AG09309 (cell line): ENCODE measurements around the gene ARHGAP27.

Experiments used
- DNase-seq: peaks from one replicate; pipeline ENCODE4 v3.0.0-alpha.2; 2010; ENCODE audit warnings: low read depth
- H3K4me3 ChIP-seq: 2 replicates; pipeline ENCODE4 v1.5.1; 2011; ENCODE audit warnings: mild to moderate bottlenecking, low read depth, low read length, moderate library complexity; ENCODE audit not compliant: control insufficient read depth
- CTCF ChIP-seq: IDR thresholded peaks from 2 replicates; pipeline ENCODE4 v1.5.1; 2011; ENCODE audit warnings: mild to moderate bottlenecking, low read depth, low read length, inconsistent platforms; ENCODE audit not compliant: insufficient read depth, control insufficient read depth; ENCODE audit errors: missing control alignments

Gene ARHGAP27

GRCh38 chr17:45425125-45425983, 7.3 kb downstream of the ARHGAP27 start:
- DNase-seq = peak; percentile 10
- H3K4me3 ChIP-seq = no peak overlapping the region
- peak; percentile 54 for TF ChIP-seq CTCF

GRCh38 chr17:45424769-45425124, 7.9 kb downstream of the ARHGAP27 start:
- H3K4me3 ChIP-seq = no peak overlapping the region
- DNase-seq = no peak

GRCh38 chr17:45423975-45424335, 8.7 kb downstream of the ARHGAP27 start:
- DNase-seq = no peak
- no peak for TF ChIP-seq CTCF
- H3K4me3 ChIP-seq = no peak overlapping the region

More at GRCh38 chr17:45424769-45425124, 7.9 kb downstream of the ARHGAP27 start:
- TF ChIP-seq CTCF = no peak

- DNase-seq = no peak
- H3K4me3 ChIP-seq = no peak overlapping the region
- no peak for TF ChIP-seq CTCF
Measured at GRCh38 chr17:45423304-45423974, 9.2 kb downstream of the ARHGAP27 start.

- H3K4me3 ChIP-seq = no peak overlapping the region
- TF ChIP-seq CTCF = no peak
- DNase-seq = no peak
Measured at GRCh38 chr17:45414990-45415881, 17.4 kb downstream of the ARHGAP27 start.

GRCh38 chr17:45413498-45413923, 19.2 kb downstream of the ARHGAP27 start:
- no peak overlapping the region for H3K4me3 ChIP-seq
- no peak for TF ChIP-seq CTCF
- no peak for DNase-seq
